ENCODE data around the gene DDX5. TPM values are rescaled to one million over a fixed set of nuclear protein-coding genes. Genes with fewer than 3 reads are reported as not detected.

DDX5 gene
- total and polyA plus RNA-seq, 2 donors (not counting 1 experiment from before 2014, with no cell fraction given), result 1,560 to 2,167 TPM

DNA sequence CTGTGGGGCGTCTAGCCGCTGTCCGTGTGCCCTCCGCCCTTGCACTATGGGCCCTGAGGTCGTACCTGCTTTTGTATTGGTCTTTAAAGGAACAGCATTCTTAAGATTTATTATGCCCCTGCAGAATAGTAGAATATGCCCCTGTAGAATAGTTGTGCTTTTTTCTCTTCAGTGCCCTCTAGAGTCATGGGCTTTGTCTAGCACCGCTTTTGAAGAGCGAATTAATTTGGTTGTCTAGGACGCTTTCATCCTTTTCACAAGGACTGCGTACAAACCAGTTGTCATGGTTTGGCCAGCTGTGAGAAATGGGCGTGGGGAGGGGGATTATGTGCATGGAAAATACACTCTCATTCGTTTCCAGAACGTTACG lies 1.3 kb upstream of the DDX5 start:
- H3K27me3 Mint-ChIP-seq, result no peaks in the 10 kb centered on the region
- TF ChIP-seq, protein P1, sequence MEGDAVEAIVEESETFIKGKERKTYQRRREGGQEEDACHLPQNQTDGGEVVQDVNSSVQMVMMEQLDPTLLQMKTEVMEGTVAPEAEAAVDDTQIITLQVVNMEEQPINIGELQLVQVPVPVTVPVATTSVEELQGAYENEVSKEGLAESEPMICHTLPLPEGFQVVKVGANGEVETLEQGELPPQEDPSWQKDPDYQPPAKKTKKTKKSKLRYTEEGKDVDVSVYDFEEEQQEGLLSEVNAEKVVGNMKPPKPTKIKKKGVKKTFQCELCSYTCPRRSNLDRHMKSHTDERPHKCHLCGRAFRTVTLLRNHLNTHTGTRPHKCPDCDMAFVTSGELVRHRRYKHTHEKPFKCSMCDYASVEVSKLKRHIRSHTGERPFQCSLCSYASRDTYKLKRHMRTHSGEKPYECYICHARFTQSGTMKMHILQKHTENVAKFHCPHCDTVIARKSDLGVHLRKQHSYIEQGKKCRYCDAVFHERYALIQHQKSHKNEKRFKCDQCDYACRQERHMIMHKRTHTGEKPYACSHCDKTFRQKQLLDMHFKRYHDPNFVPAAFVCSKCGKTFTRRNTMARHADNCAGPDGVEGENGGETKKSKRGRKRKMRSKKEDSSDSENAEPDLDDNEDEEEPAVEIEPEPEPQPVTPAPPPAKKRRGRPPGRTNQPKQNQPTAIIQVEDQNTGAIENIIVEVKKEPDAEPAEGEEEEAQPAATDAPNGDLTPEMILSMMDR (IDR thresholded peaks at IDR 0.05), result peak; percentile 72
- TF ChIP-seq EZH2 (IDR thresholded peaks at IDR 0.05; ENCODE audit: borderline replicate concordance, insufficient read depth, low read depth, low read length, poor library complexity, severe bottlenecking), result no peak
- ATAC-seq (ENCODE audit: low read depth), result peak; percentile 18
- H3K27me3 ChIP-seq (replicated peaks in 1 of 4; ENCODE audit: control extremely low read depth in 1 of 4, control insufficient read depth in 3 of 4, insufficient read depth in 4 of 4, low read length in 3 of 4), result no peaks in the 10 kb centered on the region
- H3K27ac ChIP-seq (ENCODE audit: low read length in 2 of 2), result peak overlapping the region; percentile 99 to 100
- peak overlapping the region; percentile 100 for H3K9ac ChIP-seq (ENCODE audit: low read length)
- WGBS (ENCODE audit: insufficient coverage), result 0% methylated on average over 9 of the region's 13 CpGs
- no peaks in the 10 kb centered on the region for H3K9me3 ChIP-seq (ENCODE audit: control extremely low read depth in 1 of 3, control insufficient read depth in 2 of 3, insufficient read depth in 1 of 3, low read length in 2 of 3)
- H4K20me1 ChIP-seq (ENCODE audit: control insufficient read depth, insufficient read depth, low read length, poor library complexity, severe bottlenecking), result peaks cover 54% of the 10 kb centered on the region
- H3K4me3 ChIP-seq (ENCODE audit: control extremely low read depth in 1 of 5, extremely low read depth in 1 of 5, insufficient read depth in 1 of 5, low read depth in 2 of 5, low read length in 4 of 5), result peak overlapping the region; percentile 96 to 100 (median 99)
- CTCF ChIA-PET, result interaction anchor here (0.6 to 5.5 kb wide), 14 partner anchors 8 to 487 kb away, joined by 3 to 125 read pairs (median 3); partner anchors contain the start of genes ICAM2 and POLG2
- H3K4me2 ChIP-seq (replicated peaks; ENCODE audit: low read depth, low read length, poor library complexity, severe bottlenecking), result peak overlapping the region; percentile 83
- H3K9me3 Mint-ChIP-seq (ENCODE audit: insufficient read depth), result no peaks in the 10 kb centered on the region
- peaks cover 5 to 57% of the 10 kb centered on the region in 2 experiments for H3K36me3 ChIP-seq (replicated peaks in 1 of 2; ENCODE audit: control extremely low read depth in 1 of 2, control insufficient read depth in 1 of 2, extremely low read depth in 1 of 2, insufficient read depth in 2 of 2, low read length in 1 of 2)
- H3K27ac Mint-ChIP-seq, result peak overlapping the region; percentile 99
- H3K4me3 Mint-ChIP-seq, result peak overlapping the region; percentile 97
- H3K4me1 Mint-ChIP-seq, result peaks cover 42% of the 10 kb centered on the region
- peaks cover 68% of the 10 kb centered on the region for H3K79me2 ChIP-seq (ENCODE audit: control insufficient read depth, insufficient read depth, low read length)
- peaks cover 31 to 32% of the 10 kb centered on the region in 2 donors for H3K4me1 ChIP-seq (ENCODE audit: control insufficient read depth in 2 of 2, insufficient read depth in 2 of 2, low read length in 2 of 2)
- intact Hi-C loops (cut with micrococcal nuclease), result loop anchor here (1.0 to 5.0 kb wide), 9 partner anchors 15 to 955 kb away; partner anchors contain the start of genes DCAF7, FTSJ3, LIMD2 and PSMC5
- peak overlapping the region; percentile 78 for H2AFZ ChIP-seq (ENCODE audit: insufficient read depth, low read depth, low read length, poor library complexity, severe bottlenecking)
- POLR2A ChIA-PET, result interaction anchor here (0.6 to 3.7 kb wide), 12 partner anchors 11 to 885 kb away, joined by 3 to 97 read pairs (median 5); partner anchors contain the start of genes CCDC47, DDX42, MAP3K3 and MILR1
- peak; percentile 79 for DNase-seq
